Ecto neural progenitor cell (in vitro differentiated cells): ENCODE measurements around the gene ZNF282.
"Not testable (repeated sequence)": the region's sequence is repeated elsewhere in the genome, so short reads cannot be mapped to it uniquely, and the experiment has no call there.

Source experiments
- DNase-seq: peaks from one replicate; pipeline ENCODE4 v3.0.0-alpha.2; 2018; ENCODE audit warnings: low spot score

Gene ZNF282

GRCh38 chr7:149225106-149225505 lies 29.8 kb downstream of the ZNF282 start:
- no peak for DNase-seq

GRCh38 chr7:149225656-149226055 lies 30.3 kb downstream of the ZNF282 start:
- no peak for DNase-seq

DNA sequence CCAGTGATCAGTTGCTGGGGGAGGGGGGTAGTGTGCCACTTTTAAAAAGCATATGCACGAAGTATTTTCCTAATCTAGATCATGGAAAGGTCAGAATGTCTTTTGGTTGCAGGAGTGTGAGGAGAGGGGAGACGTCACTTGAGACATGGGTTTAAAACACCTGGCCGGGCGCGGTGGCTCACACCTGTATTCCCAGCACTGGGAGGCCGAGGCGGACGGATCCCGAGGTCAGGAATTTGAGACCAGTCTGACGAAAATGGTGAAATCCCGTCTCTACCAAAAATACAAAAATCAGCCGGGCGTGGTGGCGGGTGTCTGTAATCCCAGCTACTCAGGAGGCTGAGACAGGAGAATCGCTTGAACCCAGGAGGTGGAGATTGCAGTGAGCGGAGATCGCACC lies 31.0 kb downstream of the ZNF282 start:
- DNase-seq: not testable (repeated sequence)

GRCh38 chr7:149226840-149227494 lies 31.6 kb downstream of the ZNF282 start:
- no peak for DNase-seq

DNA sequence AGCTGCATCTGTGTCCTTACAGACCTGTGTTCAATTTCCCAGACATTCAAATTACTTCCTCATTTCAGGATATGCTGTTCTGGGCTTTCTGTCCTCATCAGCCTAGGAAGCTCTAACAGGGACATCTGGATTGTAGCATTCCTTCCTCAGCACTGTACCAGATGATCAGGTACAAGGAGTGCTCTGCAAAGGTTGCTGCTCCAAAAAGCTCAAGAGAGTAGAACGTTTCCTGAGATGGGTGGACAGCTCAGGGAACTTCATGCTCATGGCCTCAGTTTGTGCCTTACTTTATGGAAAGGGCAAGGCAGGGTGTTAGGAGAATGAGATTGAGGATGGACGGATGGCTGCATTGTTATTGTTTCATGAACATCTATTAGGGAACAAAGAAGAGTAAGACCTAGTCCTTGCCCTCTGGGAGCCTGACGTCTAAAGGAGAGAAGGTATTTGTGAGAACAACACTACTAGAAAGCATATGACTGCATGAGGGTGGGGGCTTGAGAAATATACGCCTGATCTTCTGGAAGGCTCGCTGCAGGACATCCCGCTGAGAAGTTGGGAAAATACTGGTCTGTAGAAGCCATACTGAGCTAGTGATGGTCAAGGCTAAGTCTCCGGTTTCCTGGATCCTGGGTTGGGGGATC lies 33.6 kb downstream of the ZNF282 start:
- no peak for DNase-seq

GRCh38 chr7:149229526-149229925 lies 34.2 kb downstream of the ZNF282 start:
- DNase-seq: no peak

DNA sequence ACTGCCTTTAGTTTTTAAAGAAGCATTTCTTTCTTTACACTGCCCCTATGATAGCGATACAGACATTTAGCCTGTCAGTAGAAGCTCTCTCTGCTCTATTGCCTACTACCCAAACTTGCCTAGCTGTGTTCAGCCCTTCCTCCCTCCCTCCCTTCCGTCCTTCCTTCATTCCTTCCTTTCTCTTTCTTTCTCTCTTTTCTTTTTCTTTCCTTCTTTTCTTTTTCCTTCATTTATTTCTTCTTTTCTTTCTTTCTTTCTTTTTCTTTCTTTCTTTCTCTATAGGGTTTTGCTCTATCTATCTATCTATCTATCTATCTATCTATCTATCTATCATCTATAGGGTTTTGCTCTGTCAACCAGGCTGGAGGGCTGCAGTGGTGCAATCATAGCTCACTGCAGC lies 37.0 kb downstream of the ZNF282 start:
- DNase-seq: no peak

DNA sequence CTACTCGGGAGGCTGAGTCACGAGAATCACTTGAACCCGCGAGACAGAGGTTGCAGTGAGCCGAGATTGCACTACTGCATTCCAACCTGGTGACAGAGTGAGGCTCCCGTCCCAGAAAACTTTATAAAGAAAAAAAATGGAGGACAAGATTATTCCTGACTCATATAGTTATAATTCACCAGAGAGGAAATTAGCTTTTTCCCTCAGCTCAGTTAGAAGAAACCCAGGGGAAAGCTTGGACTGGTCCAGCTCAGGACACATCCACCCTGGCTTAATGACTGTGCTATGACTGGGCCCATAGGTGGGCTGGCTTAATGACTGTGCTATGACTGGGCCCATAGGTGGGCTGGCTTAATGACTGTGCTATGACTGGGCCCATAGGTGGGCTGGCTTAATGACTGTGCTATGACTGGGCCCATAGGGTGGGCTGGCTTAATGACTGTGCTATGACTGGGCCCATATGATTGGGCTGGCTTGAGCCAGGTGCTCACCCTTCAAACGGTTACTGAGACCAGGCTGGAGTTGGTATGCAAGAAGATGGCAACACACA lies 38.4 kb downstream of the ZNF282 start:
- DNase-seq: not testable (repeated sequence)

DNA sequence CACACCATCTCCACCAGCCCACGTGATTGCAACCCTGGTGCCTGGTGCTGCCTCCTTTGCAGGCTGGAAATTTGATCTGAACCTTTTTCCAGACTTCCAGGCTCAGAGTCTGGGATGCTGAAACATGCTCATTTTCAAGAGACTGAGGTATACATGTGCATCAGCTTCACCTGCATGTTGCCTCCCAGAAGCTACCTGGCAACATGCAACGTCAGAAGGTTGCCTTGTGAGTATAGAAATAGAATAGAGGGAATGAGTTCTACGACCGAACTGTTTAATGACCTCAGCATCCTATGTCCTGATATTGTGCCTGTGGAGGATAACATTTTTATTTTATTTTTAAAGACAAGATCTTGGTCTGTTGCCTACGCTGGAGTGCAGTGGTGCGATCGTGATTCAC lies 42.2 kb downstream of the ZNF282 start:
- DNase-seq: no peak

DNA sequence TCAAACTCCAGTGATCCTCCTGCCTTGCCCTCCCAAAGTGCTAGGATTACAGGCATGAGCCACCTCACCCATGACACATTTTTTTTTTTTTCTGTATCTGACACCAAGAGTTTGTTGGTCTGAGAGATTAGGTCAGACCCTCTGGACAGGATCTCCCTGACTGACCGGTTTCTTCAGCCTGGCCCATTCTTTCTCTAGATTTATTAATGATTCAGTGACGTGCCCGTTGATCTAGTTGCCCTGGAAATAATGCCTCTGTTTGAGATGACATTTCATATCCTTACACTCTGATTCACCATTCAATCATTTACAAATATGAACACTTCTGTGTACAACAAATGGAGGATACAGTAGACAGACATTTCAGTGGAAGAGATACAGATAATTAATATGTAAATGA lies 42.7 kb downstream of the ZNF282 start:
- DNase-seq: no peak

- DNase-seq: peak; percentile 94
These were observed 44.2 kb downstream of the ZNF282 start, which contains the start of gene ZNF212 for GRCh38 chr7:149239345-149240143. ZNF212 (plus strand) TSS chr7:149239651; CDS start chr7:149239779, 128 bp downstream.

DNA sequence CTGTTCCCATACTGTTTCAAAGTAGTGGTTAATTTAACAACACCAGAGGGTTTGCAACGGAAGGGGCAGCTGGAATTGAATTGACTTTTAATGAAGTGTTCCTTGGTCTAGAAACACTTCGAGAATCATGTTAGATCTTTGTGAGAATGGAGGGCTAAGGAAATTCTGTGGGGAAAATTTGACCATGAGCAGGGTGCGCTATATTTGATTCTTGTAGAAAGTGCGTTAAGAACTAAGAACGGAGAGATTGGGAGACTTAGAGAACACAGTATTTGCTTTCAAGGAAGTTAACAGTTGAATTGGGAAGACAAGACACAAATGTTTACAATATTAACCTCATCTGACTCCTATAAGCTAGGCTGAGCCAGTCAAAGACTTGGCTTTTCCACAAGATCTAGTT lies 45.3 kb downstream of the ZNF282 start:
- no peak for DNase-seq

GRCh38 chr7:149241696-149242095 lies 46.4 kb downstream of the ZNF282 start:
- no peak for DNase-seq

GRCh38 chr7:149245244-149245643 lies 49.9 kb downstream of the ZNF282 start:
- DNase-seq: no peak

- DNase-seq: no peak
These were observed 50.4 kb downstream of the ZNF282 start for GRCh38 chr7:149245744-149246143.

GRCh38 chr7:149248777-149249176 lies 53.4 kb downstream of the ZNF282 start:
- no peak for DNase-seq

- DNase-seq: not testable (repeated sequence)
These were observed 54.8 kb downstream of the ZNF282 start for GRCh38 chr7:149250151-149250550.

GRCh38 chr7:149251518-149251917 lies 56.2 kb downstream of the ZNF282 start:
- not testable (repeated sequence) for DNase-seq

DNA sequence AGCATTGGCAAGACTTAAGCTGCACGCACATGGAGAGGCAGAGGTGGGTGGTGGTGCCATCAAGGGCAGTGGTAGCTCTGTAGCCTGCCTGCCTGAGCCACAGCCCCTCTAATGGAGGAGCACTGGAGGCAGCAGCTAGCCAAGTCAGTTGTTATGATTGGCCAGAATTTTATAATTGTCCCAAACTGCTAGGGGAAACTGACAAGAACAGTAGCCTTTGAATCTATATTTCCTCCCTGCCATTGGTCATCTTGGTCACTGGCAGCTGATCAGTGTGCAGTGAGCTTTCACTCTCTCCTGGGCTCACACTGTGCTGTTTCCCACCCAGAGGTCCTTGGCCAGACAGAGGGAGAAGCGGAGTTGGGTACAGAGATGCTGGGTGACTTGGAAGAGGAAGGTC lies 57.0 kb downstream of the ZNF282 start:
- no peak for DNase-seq

- no peak for DNase-seq
These were observed 58.3 kb downstream of the ZNF282 start for GRCh38 chr7:149253665-149254064.

DNA sequence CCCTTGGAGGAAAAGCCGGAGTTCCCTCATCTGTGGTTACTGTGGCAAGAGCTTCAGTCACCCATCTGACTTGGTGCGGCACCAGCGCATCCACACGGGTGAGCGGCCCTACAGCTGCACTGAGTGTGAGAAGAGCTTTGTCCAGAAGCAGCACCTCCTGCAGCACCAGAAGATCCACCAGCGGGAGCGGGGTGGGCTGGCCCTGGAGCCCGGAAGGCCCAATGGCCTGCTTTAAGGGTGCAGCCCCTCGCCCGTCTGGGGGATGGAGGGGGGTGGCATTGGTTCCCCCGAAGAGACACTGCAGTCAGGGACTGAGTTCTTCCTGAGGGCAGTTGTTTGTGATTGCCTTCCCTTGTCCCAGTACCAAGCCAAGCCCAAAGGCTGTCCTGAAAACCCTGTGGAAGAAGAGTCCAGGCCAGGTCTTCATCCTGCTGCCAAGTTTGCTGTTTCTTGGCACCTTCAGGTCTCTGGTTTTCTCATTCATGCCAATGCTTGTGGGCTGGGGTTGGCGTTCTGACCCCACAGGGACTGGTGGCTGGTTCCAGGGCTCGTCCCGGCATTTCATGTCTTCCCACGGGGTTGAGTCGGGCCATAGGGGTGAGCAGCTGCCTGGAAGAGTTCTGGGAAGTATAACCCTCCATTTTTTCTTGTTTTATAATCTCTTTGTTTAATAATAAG lies 59.0 kb downstream of the ZNF282 start:
- no peak for DNase-seq

- DNase-seq: no peak
These were observed 59.8 kb downstream of the ZNF282 start for GRCh38 chr7:149255174-149255573.
